Coronary artery (tissue), 2 donors: ENCODE results near the gene ZDHHC9.

Experiments
- DNase-seq: peaks from one replicate; pipeline ENCODE4 v3.0.0-alpha.2; 2017; ENCODE audit warnings: low spot score
- H3K27ac ChIP-seq, 2 donors: fragments of 200-600 bp; sonication (generic); one replicate each; pipeline ENCODE4 v1.5.1; 2016 to 2019
- H3K4me3 ChIP-seq: fragments of 200-600 bp; sonication (generic); 2 replicates; pipeline ENCODE4 v1.5.1; 2016; ENCODE audit warnings: mild to moderate bottlenecking, moderate library complexity
- TF ChIP-seq, protein P1 (sequence below): fragments of 200-600 bp; sonication (generic); IDR thresholded peaks from one replicate; pipeline ENCODE4 v1.5.1; 2019; ENCODE audit warnings: antibody characterized with exemption

ZDHHC9 gene

DNA sequence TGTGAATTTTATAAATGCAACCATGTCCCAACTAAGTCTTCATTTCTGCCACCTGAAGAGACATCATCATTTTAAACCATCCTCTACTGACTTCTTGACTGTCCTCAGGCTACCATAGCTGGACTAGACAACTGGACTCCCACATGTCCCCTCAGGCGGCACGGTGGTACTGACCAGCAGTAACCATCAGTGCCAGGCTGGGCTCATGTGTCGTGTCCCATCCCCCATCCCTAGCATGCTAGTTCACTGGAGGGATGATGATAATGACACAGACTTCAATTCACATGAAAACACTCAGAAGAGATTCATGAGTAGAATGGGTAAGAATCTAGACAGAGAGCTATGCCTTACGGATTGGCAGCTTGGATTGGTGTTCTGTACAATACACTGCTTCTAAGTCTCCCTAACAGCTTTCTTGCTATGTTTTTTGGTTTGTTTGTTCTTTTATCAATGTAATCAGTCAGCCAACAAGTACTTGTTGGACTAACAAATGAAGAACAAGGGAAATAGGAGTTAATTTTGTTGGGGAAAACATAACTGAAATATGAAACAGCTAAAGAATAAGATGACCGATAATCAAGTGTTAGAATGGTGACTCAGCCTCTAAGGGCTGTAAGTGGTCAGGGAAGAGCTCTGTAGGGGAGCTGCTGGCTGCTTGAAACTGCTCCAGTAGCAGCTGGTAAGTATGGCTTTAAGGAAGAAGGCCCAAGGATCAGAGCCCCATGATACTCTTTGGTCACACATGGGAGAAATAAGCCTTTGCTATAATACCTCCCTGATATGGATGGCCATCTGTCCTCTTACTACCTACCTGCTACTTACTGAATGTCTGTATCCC is 10.3 kb downstream of the ZDHHC9 start:
- TF ChIP-seq, protein P1, sequence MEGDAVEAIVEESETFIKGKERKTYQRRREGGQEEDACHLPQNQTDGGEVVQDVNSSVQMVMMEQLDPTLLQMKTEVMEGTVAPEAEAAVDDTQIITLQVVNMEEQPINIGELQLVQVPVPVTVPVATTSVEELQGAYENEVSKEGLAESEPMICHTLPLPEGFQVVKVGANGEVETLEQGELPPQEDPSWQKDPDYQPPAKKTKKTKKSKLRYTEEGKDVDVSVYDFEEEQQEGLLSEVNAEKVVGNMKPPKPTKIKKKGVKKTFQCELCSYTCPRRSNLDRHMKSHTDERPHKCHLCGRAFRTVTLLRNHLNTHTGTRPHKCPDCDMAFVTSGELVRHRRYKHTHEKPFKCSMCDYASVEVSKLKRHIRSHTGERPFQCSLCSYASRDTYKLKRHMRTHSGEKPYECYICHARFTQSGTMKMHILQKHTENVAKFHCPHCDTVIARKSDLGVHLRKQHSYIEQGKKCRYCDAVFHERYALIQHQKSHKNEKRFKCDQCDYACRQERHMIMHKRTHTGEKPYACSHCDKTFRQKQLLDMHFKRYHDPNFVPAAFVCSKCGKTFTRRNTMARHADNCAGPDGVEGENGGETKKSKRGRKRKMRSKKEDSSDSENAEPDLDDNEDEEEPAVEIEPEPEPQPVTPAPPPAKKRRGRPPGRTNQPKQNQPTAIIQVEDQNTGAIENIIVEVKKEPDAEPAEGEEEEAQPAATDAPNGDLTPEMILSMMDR = no peak
- Histone ChIP-seq H3K4me3 (no peak overlapping the region), H3K27ac (no peak overlapping the region)
- DNase-seq = no peak

GRCh38 chrX:129831091-129831885 is 12.4 kb downstream of the ZDHHC9 start:
- TF ChIP-seq, protein P1 = no peak
- no peak for DNase-seq
- Histone ChIP-seq H3K27ac (no peak overlapping the region), H3K4me3 (no peak overlapping the region)

GRCh38 chrX:129830494-129830893 is 13.2 kb downstream of the ZDHHC9 start:
- TF ChIP-seq, protein P1 = no peak
- Histone ChIP-seq H3K4me3 (no peak overlapping the region), H3K27ac (no peak overlapping the region)
- no peak for DNase-seq

DNA sequence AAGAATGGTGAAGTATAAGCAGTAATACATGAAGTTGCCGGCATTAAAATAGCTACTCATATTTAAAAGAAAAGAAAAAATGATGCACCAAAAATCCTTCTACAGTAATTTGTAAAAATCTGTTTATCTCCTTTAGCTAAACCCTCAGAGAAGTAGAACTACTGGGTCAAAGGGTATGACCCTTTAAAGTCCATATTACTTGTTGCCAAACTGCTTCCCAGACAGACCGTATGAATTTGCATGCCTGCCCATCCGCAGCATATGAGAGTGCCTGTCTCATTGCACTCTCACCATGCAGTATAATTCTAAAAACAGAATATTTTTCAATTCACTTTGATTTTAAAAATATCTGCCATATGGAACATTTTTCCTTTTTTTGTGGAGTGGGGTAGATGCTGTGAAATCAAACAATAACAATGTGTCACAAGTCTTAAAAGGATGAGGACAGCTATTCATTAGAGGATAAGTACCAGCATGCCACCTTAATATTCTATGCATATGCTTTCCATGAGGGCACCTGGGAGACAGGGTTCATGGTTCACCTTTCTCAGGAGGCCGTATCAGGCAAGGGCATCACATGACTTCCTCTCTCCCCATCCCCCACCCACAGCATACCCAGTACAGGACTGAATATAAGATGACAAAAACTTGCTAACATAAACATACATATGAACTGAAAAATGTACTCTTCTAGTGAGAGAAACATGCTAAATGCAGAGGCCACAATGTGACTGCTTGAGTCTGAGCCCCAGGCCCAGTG is 17.8 kb downstream of the ZDHHC9 start:
- TF ChIP-seq, protein P1 = no peak
- no peak overlapping the region for H3K27ac ChIP-seq
- DNase-seq = no peak
- no peak overlapping the region for H3K4me3 ChIP-seq

DNA sequence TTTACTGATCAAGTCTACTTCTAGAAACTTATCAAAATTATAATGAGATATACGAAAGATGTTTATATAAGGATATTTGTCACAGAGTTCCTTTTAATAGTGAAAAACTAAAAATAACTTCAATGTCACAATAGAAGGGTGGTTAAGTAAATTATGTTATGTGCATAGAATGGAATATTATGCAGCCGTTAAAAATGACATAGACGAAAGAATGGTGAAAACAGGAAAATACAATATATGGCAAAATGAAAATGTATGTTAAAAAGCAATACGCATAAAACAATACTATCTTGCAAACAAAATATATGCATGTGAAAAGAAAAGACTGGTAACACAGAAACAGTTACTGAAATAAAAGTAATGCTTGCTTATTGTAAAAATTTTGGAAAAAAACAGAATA is 19.1 kb downstream of the ZDHHC9 start:
- Histone ChIP-seq H3K27ac (no peak overlapping the region), H3K4me3 (no peak overlapping the region)
- TF ChIP-seq, protein P1 = no peak
- DNase-seq = no peak

GRCh38 chrX:129823522-129823921 is 20.2 kb downstream of the ZDHHC9 start:
- TF ChIP-seq, protein P1 = no peak
- Histone ChIP-seq H3K4me3 (no peak overlapping the region), H3K27ac (no peak overlapping the region)
- no peak for DNase-seq
